OCI-LY7 (cell line): ENCODE results near the gene VWA5B1. TPM values are rescaled to one million over a fixed set of nuclear protein-coding genes. Genes with fewer than 3 reads are reported as not detected.

Source experiments
- BruUV-seq: library from RNA; stranded (reverse); fragments of 400-500 nt; replicated peaks from 2 replicates; lab custom pipeline; 2021; lab: Mats Ljungman, UMichigan
- CTCF ChIA-PET: fragments of 300-600 bp; sonication (Branson Sonifier 250); formaldehyde crosslinking; loops from one replicate; lab custom pipeline; 2022; ENCODE audit warnings: antibody characterized with exemption; ENCODE audit not compliant: unreplicated experiment; lab: Charles Lee
- POLR2A ChIA-PET: fragments of 300-600 bp; sonication (Branson Sonifier 250); formaldehyde crosslinking; loops from one replicate; lab custom pipeline; 2022; ENCODE audit warnings: antibody characterized with exemption; lab: Charles Lee
- DNase-seq: peaks from one replicate; pipeline ENCODE4 v3.0.0-alpha.2; 2015; ENCODE audit warnings: low spot score
- H2AFZ ChIP-seq: fragments of 200-600 bp; sonication (generic), shearing (Covaris generic); 2 replicates; pipeline ENCODE4 v1.6.1; 2014; ENCODE audit warnings: mild to moderate bottlenecking, antibody characterized with exemption, low read length, moderate library complexity
- H3K27ac ChIP-seq: fragments of 200-600 bp; sonication (generic); 2 replicates; pipeline ENCODE4 v1.5.1; 2014; ENCODE audit warnings: mixed run types, low read depth, mild to moderate bottlenecking, moderate library complexity, low read length, inconsistent platforms; ENCODE audit not compliant: poor library complexity, severe bottlenecking
- H3K36me3 ChIP-seq: fragments of 200-600 bp; sonication (generic); 2 replicates; pipeline ENCODE4 v1.6.1; 2014; ENCODE audit warnings: mild to moderate bottlenecking, antibody characterized with exemption, low read length, moderate library complexity, mixed read lengths; ENCODE audit not compliant: insufficient read depth
- H3K4me1 ChIP-seq: fragments of 200-600 bp; sonication (generic); 2 replicates; pipeline ENCODE4 v1.5.1; 2014; ENCODE audit warnings: mild to moderate bottlenecking, low read length; ENCODE audit not compliant: insufficient read depth, poor library complexity, severe bottlenecking
- H3K4me2 ChIP-seq: fragments of 200-600 bp; sonication (generic); 2 replicates; pipeline ENCODE4 v1.6.1; 2014; ENCODE audit warnings: mild to moderate bottlenecking, low read length
- H3K4me3 ChIP-seq: fragments of 200-600 bp; sonication (generic); 2 replicates; pipeline ENCODE4 v1.5.1; 2014; ENCODE audit warnings: mild to moderate bottlenecking, low read depth, low read length; ENCODE audit not compliant: poor library complexity, severe bottlenecking
- H3K79me2 ChIP-seq: fragments of 200-600 bp; sonication (generic); 2 replicates; pipeline ENCODE4 v1.6.1; 2016; ENCODE audit warnings: low read depth, mild to moderate bottlenecking, low read length, moderate library complexity, mixed read lengths; ENCODE audit not compliant: insufficient read depth
- H3K9me2 ChIP-seq: fragments of 200-600 bp; sonication (generic); 2 replicates; pipeline ENCODE4 v1.6.1; 2016; ENCODE audit warnings: mild to moderate bottlenecking, low read length, mixed read lengths; ENCODE audit not compliant: insufficient read depth
- H3K9me3 ChIP-seq: fragments of 200-600 bp; sonication (generic); 2 replicates; pipeline ENCODE4 v1.6.1; 2014; ENCODE audit warnings: mild to moderate bottlenecking, mixed run types, low read length, mixed read lengths
- H4K20me1 ChIP-seq: fragments of 200-600 bp; sonication (generic); 2 replicates; pipeline ENCODE4 v1.6.1; 2014; ENCODE audit warnings: mild to moderate bottlenecking, antibody characterized with exemption, low read length, moderate library complexity, mixed read lengths; ENCODE audit not compliant: insufficient read depth
- EZH2phosphoT487 ChIP-seq: fragments of 200-600 bp; sonication (generic); IDR thresholded peaks from 2 replicates; pipeline ENCODE4 v1.6.1; 2018; ENCODE audit warnings: low read depth, borderline replicate concordance, mild to moderate bottlenecking, mixed run types, antibody characterized with exemption, low read length, moderate library complexity, mixed read lengths
- intact Hi-C: fragments of 100-400 bp; cut with micrococcal nuclease; formaldehyde crosslinking; loops from one replicate; pipeline ENCODE4 v1.10.0; 2022; ENCODE audit not compliant: unreplicated experiment
- total RNA-seq, 2 experiments: library from RNA; depleted of rRNA in 1 of 2; stranded (reverse); fragments of >200 nt in 1 of 2; shearing (Covaris generic) in 1 of 2; gene quantifications; 2 replicates each; pipeline ENCODE4 v1.2.3, GENCODE V29; 2014 to 2022
- TF ChIP-seq, protein P1 (sequence below): fragments of 200-600 bp; sonication (generic); conservative IDR thresholded peaks from 2 replicates; pipeline ENCODE4 v1.5.1; 2014; ENCODE audit warnings: mild to moderate bottlenecking, antibody characterized with exemption, low read length, moderate library complexity, mixed read lengths

Gene VWA5B1
- total RNA-seq, 2 experiments from 2014 or later: 0.19 to 0.25 TPM

DNA sequence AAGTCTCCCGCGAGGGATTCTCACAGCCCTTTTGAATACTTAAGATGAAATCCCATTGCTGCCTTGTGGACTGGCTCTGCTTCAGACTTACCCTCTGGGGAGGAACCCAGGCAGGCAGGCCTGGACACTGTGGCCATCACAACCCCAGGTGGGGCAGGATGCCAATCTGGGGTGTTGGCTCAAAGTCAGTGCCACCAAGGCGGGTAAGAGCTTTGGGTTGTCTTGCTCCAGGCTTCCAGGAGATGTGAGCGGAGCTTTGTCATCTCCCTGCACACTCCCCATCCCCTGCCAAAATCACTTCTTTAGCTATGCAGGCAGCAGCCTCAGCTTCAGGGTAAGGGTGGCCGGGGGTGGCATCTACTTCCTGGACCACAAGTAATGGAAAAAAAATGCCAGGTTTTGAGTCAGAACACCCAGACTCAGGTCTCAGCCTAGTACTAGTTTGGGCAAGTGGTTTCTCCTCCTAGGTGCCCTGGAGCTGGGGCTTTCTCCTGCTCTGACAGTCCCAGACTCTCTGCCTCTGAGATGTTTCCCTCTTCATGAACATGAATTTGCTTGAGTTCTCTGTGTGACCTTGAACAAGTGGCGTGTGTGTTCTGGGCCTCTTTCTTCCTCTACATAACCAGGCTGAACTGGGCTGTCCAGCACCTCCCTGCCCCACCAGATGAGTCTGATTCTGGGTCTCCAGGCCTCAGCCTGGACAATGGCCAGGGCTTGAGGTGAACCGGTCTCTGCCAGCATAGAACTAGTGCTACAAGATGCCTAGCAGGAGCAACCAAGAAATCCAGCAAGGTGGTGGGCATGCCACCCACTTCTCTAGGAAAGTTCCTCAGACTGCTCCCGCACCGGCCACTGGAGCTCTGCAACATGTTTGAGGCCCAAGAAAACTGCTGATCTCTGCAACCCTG is 65.4 kb downstream of the VWA5B1 start:
- Histone ChIP-seq H3K36me3 (no peaks in the 10 kb centered on the region), H4K20me1 (no peaks in the 10 kb centered on the region), H3K4me1 (peaks cover 43% of the 10 kb centered on the region), H3K27ac (no peak overlapping the region), H2AFZ (no peak overlapping the region), H3K9me3 (no peaks in the 10 kb centered on the region), H3K79me2 (no peaks in the 10 kb centered on the region), H3K9me2 (no peaks in the 10 kb centered on the region), H3K4me2 (no peak overlapping the region), H3K4me3 (no peak overlapping the region)
- no peak for TF ChIP-seq EZH2phosphoT487
- TF ChIP-seq, protein P1, sequence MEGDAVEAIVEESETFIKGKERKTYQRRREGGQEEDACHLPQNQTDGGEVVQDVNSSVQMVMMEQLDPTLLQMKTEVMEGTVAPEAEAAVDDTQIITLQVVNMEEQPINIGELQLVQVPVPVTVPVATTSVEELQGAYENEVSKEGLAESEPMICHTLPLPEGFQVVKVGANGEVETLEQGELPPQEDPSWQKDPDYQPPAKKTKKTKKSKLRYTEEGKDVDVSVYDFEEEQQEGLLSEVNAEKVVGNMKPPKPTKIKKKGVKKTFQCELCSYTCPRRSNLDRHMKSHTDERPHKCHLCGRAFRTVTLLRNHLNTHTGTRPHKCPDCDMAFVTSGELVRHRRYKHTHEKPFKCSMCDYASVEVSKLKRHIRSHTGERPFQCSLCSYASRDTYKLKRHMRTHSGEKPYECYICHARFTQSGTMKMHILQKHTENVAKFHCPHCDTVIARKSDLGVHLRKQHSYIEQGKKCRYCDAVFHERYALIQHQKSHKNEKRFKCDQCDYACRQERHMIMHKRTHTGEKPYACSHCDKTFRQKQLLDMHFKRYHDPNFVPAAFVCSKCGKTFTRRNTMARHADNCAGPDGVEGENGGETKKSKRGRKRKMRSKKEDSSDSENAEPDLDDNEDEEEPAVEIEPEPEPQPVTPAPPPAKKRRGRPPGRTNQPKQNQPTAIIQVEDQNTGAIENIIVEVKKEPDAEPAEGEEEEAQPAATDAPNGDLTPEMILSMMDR: no peak
- intact Hi-C loops: no loop called here
- CTCF ChIA-PET: no interaction called here
- POLR2A ChIA-PET: interaction anchor here (1.5 kb wide), 1 partner anchor 28 kb away, joined by 4 read pairs; no protein-coding TSS in a partner anchor
- no peak for DNase-seq
- no TSS peak for BruUV-seq

DNA sequence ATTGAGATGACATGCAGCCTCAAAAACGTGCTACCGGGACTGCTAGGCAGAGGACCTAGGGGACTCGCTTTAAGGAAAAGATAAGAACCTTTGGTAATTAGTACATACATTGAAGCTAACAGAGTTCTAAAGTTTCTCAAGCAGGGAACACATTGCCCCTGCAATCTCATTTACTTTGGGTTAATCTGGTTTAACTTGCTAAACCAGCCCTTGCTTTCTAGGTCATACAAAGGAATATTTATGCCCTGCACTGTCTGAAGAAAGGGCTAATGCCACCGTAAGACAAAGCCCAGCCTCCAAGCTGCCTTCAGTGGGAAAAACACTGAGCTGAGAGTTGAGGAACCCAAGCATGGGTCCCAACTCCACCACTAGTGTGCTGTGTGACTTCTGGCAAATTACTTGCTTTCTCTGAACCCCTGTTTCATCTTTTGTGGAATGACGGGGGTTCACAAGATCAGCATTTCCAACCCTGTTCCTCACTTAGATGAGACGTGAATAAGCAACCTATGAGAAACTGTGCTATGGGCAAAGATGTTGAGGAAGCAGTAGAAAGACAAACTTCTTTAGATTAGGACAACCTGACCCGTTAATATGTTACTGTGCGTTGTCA is 66.3 kb downstream of the VWA5B1 start:
- POLR2A ChIA-PET: no interaction called here

More for the DNA sequence above, 66.3 kb downstream of the VWA5B1 start:
- no peak overlapping the region for H2AFZ ChIP-seq
- peaks cover 50% of the 10 kb centered on the region for H3K4me1 ChIP-seq
- CTCF ChIA-PET: no interaction called here
- H3K36me3 ChIP-seq: no peaks in the 10 kb centered on the region
- TF ChIP-seq, protein P1: no peak
- no peak for TF ChIP-seq EZH2phosphoT487
- no peaks in the 10 kb centered on the region for H3K79me2 ChIP-seq
- no TSS peak for BruUV-seq
- no peak for DNase-seq
- intact Hi-C loops: no loop called here
- H3K27ac ChIP-seq: no peak overlapping the region
- no peak overlapping the region for H3K4me2 ChIP-seq
- H3K9me2 ChIP-seq: no peaks in the 10 kb centered on the region
- H4K20me1 ChIP-seq: no peaks in the 10 kb centered on the region
- H3K9me3 ChIP-seq: no peaks in the 10 kb centered on the region
- no peak overlapping the region for H3K4me3 ChIP-seq
